SK-N-SH (cell line): Measurements from ENCODE around the gene RGS10. TPM values are rescaled to one million over a fixed set of nuclear protein-coding genes. Genes with fewer than 3 reads are reported as not detected.

ENCODE experiments used
- CTCF ChIA-PET: fragments of 300-600, 350-600 bp; formaldehyde crosslinking; extraction: SDS; loops from one replicate; lab custom pipeline; 2021; lab: Yijun Ruan, JAX
- POLR2A ChIA-PET: fragments of 350-600 bp; sonication (Branson Sonifier 250); formaldehyde crosslinking; extraction: SDS; loops from one replicate; lab custom pipeline; 2020; ENCODE audit warnings: antibody characterized with exemption, inconsistent platforms; lab: Yijun Ruan, JAX
- DNase-seq: peaks from one replicate; pipeline ENCODE4 v3.0.0; 2012
- H2AFZ ChIP-seq: fragments of 200-600 bp; sonication (generic); 2 replicates; pipeline ENCODE4 v1.8.1; 2016; ENCODE audit warnings: antibody characterized with exemption, mild to moderate bottlenecking, low read depth
- H3F3A ChIP-seq: fragments of 200-600 bp; sonication (generic); replicated peaks from 2 replicates; pipeline ENCODE3; 2016; ENCODE audit warnings: antibody characterized with exemption, mild to moderate bottlenecking; ENCODE audit not compliant: insufficient read depth
- H3K27ac ChIP-seq, 2 experiments: fragments of 200-500 bp in 1 of 2; fragments of 200-600 bp in 1 of 2; sonication (Bioruptor generic) in 1 of 2; sonication (generic), shearing (Covaris generic) in 1 of 2; 2 replicates each; pipeline versions ENCODE4 v1.5.1 to v1.6.1; 2014 to 2016; ENCODE audit warnings: low read depth in 2 of 2, inconsistent platforms in 1 of 2, low read length in 1 of 2, mild to moderate bottlenecking in 1 of 2, mixed read lengths in 1 of 2
- H3K27me3 ChIP-seq: fragments of 200-600 bp; sonication (generic), shearing (Covaris generic); 2 replicates; pipeline ENCODE4 v1.6.1; 2016; ENCODE audit warnings: mixed run types; ENCODE audit not compliant: insufficient read depth
- H3K36me3 ChIP-seq, 2 experiments: fragments of 200-500 bp in 1 of 2; fragments of 200-600 bp in 1 of 2; sonication (Bioruptor generic) in 1 of 2; sonication (generic) in 1 of 2; replicated peaks in 1 of 2; 2 replicates each; pipeline versions ENCODE3 to v1.5.1; 2014 to 2016; ENCODE audit warnings: low read length in 1 of 2, mild to moderate bottlenecking in 1 of 2; ENCODE audit not compliant: insufficient read depth in 2 of 2, control insufficient read depth in 1 of 2
- H3K4me1 ChIP-seq, 2 experiments: fragments of 200-500 bp in 1 of 2; fragments of 200-600 bp in 1 of 2; sonication (Bioruptor generic) in 1 of 2; sonication (generic), shearing (Covaris generic) in 1 of 2; 2 replicates each; pipeline versions ENCODE4 v1.5.1 to v1.6.1; 2014 to 2016; ENCODE audit warnings: low read depth in 1 of 2, low read length in 1 of 2, mixed run types in 1 of 2; ENCODE audit not compliant: insufficient read depth in 2 of 2, control insufficient read depth in 1 of 2
- H3K4me2 ChIP-seq: fragments of 200-600 bp; sonication (generic), shearing (Covaris generic); 2 replicates; pipeline ENCODE4 v1.6.1; 2017; ENCODE audit warnings: mixed run types
- H3K4me3 ChIP-seq, 2 experiments: fragments of 200-500 bp in 1 of 2; fragments of 200-600 bp in 1 of 2; sonication (Bioruptor generic) in 1 of 2; sonication (generic), shearing (Covaris generic) in 1 of 2; 2 replicates each; pipeline versions ENCODE4 v1.5.1 to v1.8.1; 2014 to 2016; ENCODE audit warnings: low read depth in 2 of 2, inconsistent platforms in 1 of 2, low read length in 1 of 2, mild to moderate bottlenecking in 1 of 2, mixed read lengths in 1 of 2, moderate library complexity in 1 of 2
- H3K79me2 ChIP-seq: fragments of 200-600 bp; sonication (generic); 2 replicates; pipeline ENCODE4 v1.8.1; 2017; ENCODE audit warnings: mild to moderate bottlenecking; ENCODE audit not compliant: insufficient read depth
- H3K9ac ChIP-seq: fragments of 200-600 bp; sonication (generic); 2 replicates; pipeline ENCODE4 v1.6.1; 2017; ENCODE audit warnings: mixed run types
- H3K9me2 ChIP-seq: fragments of 200-600 bp; sonication (generic); 2 replicates; pipeline ENCODE4 v1.6.1; 2017; ENCODE audit warnings: mixed run types
- H3K9me3 ChIP-seq: fragments of 200-600 bp; sonication (generic); 2 replicates; pipeline ENCODE4 v1.6.1; 2017; ENCODE audit warnings: mixed run types, mild to moderate bottlenecking, moderate library complexity
- H4K20me1 ChIP-seq: fragments of 200-600 bp; sonication (generic); 2 replicates; pipeline ENCODE4 v1.6.1; 2017; ENCODE audit warnings: mild to moderate bottlenecking, mixed run types; ENCODE audit not compliant: insufficient read depth
- EZH2phosphoT487 ChIP-seq: fragments of 200-600 bp; sonication (generic); IDR thresholded peaks from 2 replicates; pipeline ENCODE4 v1.6.1; 2017; ENCODE audit warnings: low read depth, mixed run types, mild to moderate bottlenecking, antibody characterized with exemption, moderate library complexity, borderline replicate concordance
- FOXJ3 ChIP-seq: sonication (generic); formaldehyde crosslinking; IDR thresholded peaks from 2 replicates; pipeline ENCODE4 v1.5.1; 2020; ENCODE audit warnings: mild to moderate bottlenecking, missing genetic modification reagents
- FOXM1 ChIP-seq: IDR thresholded peaks from 2 replicates; pipeline ENCODE4 v1.4.0; 2012; ENCODE audit warnings: low read depth, mild to moderate bottlenecking
- GATA2 ChIP-seq: sonication (generic); formaldehyde crosslinking; IDR thresholded peaks from 2 replicates; pipeline ENCODE4 v1.5.0; 2020; ENCODE audit warnings: mild to moderate bottlenecking, missing genetic modification reagents
- MEF2A ChIP-seq: IDR thresholded peaks from 2 replicates; pipeline ENCODE4 v1.4.0; 2012; ENCODE audit warnings: low read depth, borderline replicate concordance
- NFIC ChIP-seq: IDR thresholded peaks from 2 replicates; pipeline ENCODE4 v1.4.0; 2012; ENCODE audit warnings: borderline replicate concordance
- NRF1 ChIP-seq: IDR thresholded peaks from 2 replicates; pipeline ENCODE4 v1.6.1; 2012; ENCODE audit warnings: low read depth, mild to moderate bottlenecking, low read length
- RAD21 ChIP-seq: IDR thresholded peaks from 2 replicates; pipeline ENCODE4 v1.6.1; 2012; ENCODE audit warnings: mild to moderate bottlenecking, low read length
- RCOR1 ChIP-seq: fragments of 150-350 bp; IDR thresholded peaks from 2 replicates; pipeline ENCODE4 v1.6.1; 2017; ENCODE audit warnings: antibody characterized with exemption, low read length
- SIN3A ChIP-seq: IDR thresholded peaks from 2 replicates; pipeline ENCODE4 v1.6.1; 2012; ENCODE audit warnings: low read depth, mild to moderate bottlenecking, low read length, moderate library complexity, borderline replicate concordance
- SMC3 ChIP-seq: IDR thresholded peaks from 2 replicates; pipeline ENCODE4 v1.6.1; 2012; ENCODE audit warnings: low read depth, low read length, improper control_type of control experiment
- TEAD4 ChIP-seq: IDR thresholded peaks from 2 replicates; pipeline ENCODE4 v1.4.0; 2012; ENCODE audit warnings: mild to moderate bottlenecking, borderline replicate concordance; ENCODE audit not compliant: insufficient read depth
- YY1 ChIP-seq: IDR thresholded peaks from 2 replicates; pipeline ENCODE4 v1.4.0; 2012; ENCODE audit warnings: low read depth, mild to moderate bottlenecking
- WGBS: methylation state at CpG from one replicate; pipeline ENCODE4 v1.1.6; 2017; ENCODE audit warnings: low lambda C conversion rate; 5-methylcytosine and 5-hydroxymethylcytosine counted together
- polyA plus RNA-seq, 3 experiments: library from polyadenylated mRNA; depleted of rRNA; stranded (reverse); fragments of >200 nt; gene quantifications; 2 replicates each; pipeline ENCODE4 v1.2.3, GENCODE V29; 2012
- TF ChIP-seq, protein P1 (sequence below): IDR thresholded peaks from 2 replicates; pipeline ENCODE4 v1.4.0; 2012; ENCODE audit warnings: low read depth
- TF ChIP-seq, protein P2 (sequence below): fragments of 200-600 bp; sonication (generic); IDR thresholded peaks from 2 replicates; pipeline ENCODE4 v1.6.1; 2017; ENCODE audit warnings: antibody characterized with exemption, mild to moderate bottlenecking, moderate library complexity
- TF ChIP-seq, protein P3 (sequence below): IDR thresholded peaks from 2 replicates; pipeline ENCODE4 v1.4.0; 2012; ENCODE audit warnings: low read depth, borderline replicate concordance
- TF ChIP-seq, protein P4 (sequence below): IDR thresholded peaks from 2 replicates; pipeline ENCODE4 v1.6.1; 2012; ENCODE audit warnings: mild to moderate bottlenecking, low read depth, low read length, moderate library complexity

Gene RGS10
- polyA plus RNA-seq, 1 of the 3 experiments (the other 2 are of a cell fraction), result 44.6 TPM

DNA sequence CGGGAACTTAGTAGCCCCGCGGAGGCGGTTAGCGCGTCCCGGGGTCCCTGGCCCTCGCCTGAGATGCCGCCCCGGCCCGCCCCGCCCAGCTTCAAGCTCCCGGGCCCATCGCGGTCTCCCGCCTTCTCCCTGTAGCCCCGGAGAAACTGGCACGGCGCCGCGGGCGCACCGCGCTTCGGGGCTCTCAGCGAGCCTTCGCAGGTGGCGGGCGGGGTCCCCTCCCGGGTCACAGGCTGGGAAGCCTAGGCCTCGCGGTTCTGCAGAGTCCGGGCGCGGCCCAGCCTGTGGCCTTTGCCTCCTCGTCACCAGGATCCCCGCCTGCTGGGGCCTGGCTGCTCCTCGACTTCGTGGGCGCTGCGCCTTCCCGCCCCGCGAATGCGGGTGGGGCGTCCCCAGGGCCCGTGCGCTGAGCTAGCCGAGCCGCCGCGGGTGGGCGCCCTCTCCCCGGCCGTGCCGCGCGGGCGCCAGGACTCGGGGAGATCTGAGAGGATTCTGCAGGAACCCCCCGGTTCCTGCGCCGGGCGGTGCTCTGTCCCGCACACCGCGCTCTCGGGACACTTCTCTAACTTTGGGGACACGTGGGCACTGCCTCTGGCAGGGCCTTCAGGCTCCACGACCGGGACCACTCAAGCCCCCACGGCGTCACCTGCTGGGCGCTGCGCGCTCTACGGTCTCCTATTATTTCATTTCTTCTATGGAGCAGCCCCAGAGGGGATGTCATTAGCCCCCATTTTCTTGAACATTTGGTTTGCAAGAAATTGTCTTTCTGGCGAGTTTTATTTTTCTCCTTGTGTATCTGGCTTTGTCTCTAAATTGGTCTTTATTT is 682 bp upstream of the RGS10 start:
- 2% methylated on average over 18 of the region's 78 CpGs for WGBS
- Histone ChIP-seq H3K36me3 (no peaks in the 10 kb centered on the region), H3K4me3 (peak overlapping the region; percentile 63 to 71), H3K4me2 (peak overlapping the region; percentile 97), H3K4me1 (peaks cover 3 to 17% of the 10 kb centered on the region in 2 experiments; a peak in 3 of 4 replicates), H3F3A (peaks cover 4% of the 10 kb centered on the region), H3K27me3 (no peaks in the 10 kb centered on the region; the same call in 1 of the 2 replicates)
- ChIA-PET CTCF (interaction anchor here (0.6 to 2.8 kb wide), 43 partner anchors 10 to 587 kb away, joined by 3 to 23 read pairs (median 3); partner anchors contain the start of gene GRK5), POLR2A (no interaction called here)
- TF ChIP-seq, protein P1, sequence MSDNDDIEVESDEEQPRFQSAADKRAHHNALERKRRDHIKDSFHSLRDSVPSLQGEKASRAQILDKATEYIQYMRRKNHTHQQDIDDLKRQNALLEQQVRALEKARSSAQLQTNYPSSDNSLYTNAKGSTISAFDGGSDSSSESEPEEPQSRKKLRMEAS, result peak; percentile 29
- TF ChIP-seq SIN3A (no peak; the same call in 1 of the 2 replicates), EZH2phosphoT487 (no peak), SMC3 (peak; percentile 52), MEF2A (0 out of 2 replicates have a peak, but pooled peaks have one; percentile 27), RAD21 (peak; percentile 52)
- TF ChIP-seq, protein P2, sequence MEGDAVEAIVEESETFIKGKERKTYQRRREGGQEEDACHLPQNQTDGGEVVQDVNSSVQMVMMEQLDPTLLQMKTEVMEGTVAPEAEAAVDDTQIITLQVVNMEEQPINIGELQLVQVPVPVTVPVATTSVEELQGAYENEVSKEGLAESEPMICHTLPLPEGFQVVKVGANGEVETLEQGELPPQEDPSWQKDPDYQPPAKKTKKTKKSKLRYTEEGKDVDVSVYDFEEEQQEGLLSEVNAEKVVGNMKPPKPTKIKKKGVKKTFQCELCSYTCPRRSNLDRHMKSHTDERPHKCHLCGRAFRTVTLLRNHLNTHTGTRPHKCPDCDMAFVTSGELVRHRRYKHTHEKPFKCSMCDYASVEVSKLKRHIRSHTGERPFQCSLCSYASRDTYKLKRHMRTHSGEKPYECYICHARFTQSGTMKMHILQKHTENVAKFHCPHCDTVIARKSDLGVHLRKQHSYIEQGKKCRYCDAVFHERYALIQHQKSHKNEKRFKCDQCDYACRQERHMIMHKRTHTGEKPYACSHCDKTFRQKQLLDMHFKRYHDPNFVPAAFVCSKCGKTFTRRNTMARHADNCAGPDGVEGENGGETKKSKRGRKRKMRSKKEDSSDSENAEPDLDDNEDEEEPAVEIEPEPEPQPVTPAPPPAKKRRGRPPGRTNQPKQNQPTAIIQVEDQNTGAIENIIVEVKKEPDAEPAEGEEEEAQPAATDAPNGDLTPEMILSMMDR, result peak; percentile 75
- TF ChIP-seq, protein P3, sequence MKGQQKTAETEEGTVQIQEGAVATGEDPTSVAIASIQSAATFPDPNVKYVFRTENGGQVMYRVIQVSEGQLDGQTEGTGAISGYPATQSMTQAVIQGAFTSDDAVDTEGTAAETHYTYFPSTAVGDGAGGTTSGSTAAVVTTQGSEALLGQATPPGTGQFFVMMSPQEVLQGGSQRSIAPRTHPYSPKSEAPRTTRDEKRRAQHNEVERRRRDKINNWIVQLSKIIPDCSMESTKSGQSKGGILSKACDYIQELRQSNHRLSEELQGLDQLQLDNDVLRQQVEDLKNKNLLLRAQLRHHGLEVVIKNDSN, result peak; percentile 34; the same call in 1 of the 2 replicates
- TF ChIP-seq, all 33 proteins: peak for 6
- no peaks in the 10 kb centered on the region for H4K20me1 ChIP-seq
- H3K9me2 ChIP-seq, result no peaks in the 10 kb centered on the region
- no peaks in the 10 kb centered on the region for H3K9me3 ChIP-seq
- peaks cover 42% of the 10 kb centered on the region for H3K79me2 ChIP-seq
- no peak overlapping the region for H3K27ac ChIP-seq
- H2AFZ ChIP-seq, result peak overlapping the region; percentile 68; the same call in 1 of the 2 replicates
- peak; percentile 82 for DNase-seq
- peak overlapping the region; percentile 76 for H3K9ac ChIP-seq

DNA sequence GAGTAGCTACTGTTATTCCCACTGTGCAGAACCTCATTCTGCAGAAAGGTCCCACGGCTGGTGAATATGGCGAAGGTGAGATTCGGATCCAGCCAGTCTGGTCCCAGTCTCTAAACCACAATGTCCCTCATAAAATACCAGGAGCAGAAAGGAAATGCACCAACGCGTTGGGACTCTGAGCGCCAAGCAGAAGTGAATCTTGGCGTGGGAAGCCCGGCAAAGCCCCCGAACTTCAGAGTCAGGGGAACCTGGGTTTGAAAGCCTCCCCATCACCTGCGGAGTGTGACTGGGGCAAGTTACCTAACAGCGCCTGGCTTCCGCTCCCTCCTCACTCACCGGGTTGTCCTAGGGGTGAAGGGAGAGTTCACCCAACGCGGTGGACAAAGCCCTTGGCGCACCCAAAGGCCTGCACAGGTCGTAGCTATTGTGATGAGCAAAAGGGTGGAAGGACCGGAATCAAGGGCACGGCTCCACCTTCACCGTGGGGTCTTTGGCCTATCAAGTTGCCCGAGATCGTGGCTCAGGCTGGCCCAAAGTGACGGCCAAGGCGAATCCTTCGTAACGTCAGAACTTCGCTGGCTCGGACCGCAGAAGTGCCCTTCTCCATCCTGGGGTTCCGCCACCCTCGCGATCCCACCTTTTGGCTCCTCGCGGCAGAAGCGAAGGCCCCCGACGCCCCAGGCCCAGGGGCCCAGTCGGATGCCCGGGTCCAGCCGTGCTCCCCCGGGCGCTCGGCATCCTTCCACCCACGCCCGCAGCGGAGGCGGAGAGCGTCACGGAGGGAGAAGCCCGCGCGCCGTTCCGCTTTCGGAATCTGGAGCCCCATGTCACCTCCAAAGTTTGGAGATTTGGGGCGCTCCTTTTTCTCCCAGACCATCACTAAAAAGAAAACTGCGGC is 811 bp downstream of the RGS10 start:
- no peak for DNase-seq
- Histone ChIP-seq H3K9me3 (no peaks in the 10 kb centered on the region), H3F3A (peaks cover 4% of the 10 kb centered on the region), H4K20me1 (no peaks in the 10 kb centered on the region), H3K36me3 (no peaks in the 10 kb centered on the region), H3K9ac (peak overlapping the region; percentile 76; the same call in 1 of the 2 replicates), H3K79me2 (peaks cover 57% of the 10 kb centered on the region), H3K9me2 (no peaks in the 10 kb centered on the region), H2AFZ (no peak overlapping the region), H3K4me1 (peaks cover 3 to 17% of the 10 kb centered on the region in 2 experiments; a peak in 3 of 4 replicates), H3K27ac (no peak overlapping the region), H3K4me3 (peak overlapping the region; percentile 63 to 71), H3K27me3 (no peaks in the 10 kb centered on the region), H3K4me2 (peak overlapping the region; percentile 97)
- WGBS, result 93% methylated on average over 55 of the region's 57 CpGs
- CTCF ChIA-PET, result interaction anchor here (0.6 to 2.8 kb wide), 14 partner anchors 9 to 343 kb away, joined by 3 to 23 read pairs (median 4); partner anchors contain the start of gene GRK5
- POLR2A ChIA-PET, result interaction anchor here (0.6 kb wide), 1 partner anchor 30 kb away, joined by 6 read pairs; no protein-coding TSS in a partner anchor
- TF ChIP-seq, protein P4, sequence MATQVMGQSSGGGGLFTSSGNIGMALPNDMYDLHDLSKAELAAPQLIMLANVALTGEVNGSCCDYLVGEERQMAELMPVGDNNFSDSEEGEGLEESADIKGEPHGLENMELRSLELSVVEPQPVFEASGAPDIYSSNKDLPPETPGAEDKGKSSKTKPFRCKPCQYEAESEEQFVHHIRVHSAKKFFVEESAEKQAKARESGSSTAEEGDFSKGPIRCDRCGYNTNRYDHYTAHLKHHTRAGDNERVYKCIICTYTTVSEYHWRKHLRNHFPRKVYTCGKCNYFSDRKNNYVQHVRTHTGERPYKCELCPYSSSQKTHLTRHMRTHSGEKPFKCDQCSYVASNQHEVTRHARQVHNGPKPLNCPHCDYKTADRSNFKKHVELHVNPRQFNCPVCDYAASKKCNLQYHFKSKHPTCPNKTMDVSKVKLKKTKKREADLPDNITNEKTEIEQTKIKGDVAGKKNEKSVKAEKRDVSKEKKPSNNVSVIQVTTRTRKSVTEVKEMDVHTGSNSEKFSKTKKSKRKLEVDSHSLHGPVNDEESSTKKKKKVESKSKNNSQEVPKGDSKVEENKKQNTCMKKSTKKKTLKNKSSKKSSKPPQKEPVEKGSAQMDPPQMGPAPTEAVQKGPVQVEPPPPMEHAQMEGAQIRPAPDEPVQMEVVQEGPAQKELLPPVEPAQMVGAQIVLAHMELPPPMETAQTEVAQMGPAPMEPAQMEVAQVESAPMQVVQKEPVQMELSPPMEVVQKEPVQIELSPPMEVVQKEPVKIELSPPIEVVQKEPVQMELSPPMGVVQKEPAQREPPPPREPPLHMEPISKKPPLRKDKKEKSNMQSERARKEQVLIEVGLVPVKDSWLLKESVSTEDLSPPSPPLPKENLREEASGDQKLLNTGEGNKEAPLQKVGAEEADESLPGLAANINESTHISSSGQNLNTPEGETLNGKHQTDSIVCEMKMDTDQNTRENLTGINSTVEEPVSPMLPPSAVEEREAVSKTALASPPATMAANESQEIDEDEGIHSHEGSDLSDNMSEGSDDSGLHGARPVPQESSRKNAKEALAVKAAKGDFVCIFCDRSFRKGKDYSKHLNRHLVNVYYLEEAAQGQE, result no peak
- TF ChIP-seq RCOR1 (no peak), NRF1 (no peak), NFIC (no peak), YY1 (no peak), FOXM1 (no peak), TEAD4 (no peak), GATA2 (CRISPR knock-in tag) (no peak), FOXJ3 (CRISPR knock-in tag) (no peak)
